HT1080 (cell line): ENCODE data around the gene ARHGEF25. TPM values are rescaled to one million over a fixed set of nuclear protein-coding genes. Genes with fewer than 3 reads are reported as not detected.
A peak's percentile ranks its signal among the peaks of the same experiment; 100 is the strongest.
"Not testable (repeated sequence)": the region's sequence is repeated elsewhere in the genome, so short reads cannot be mapped to it uniquely, and the experiment has no call there.

ENCODE experiments used
- DNase-seq: peaks from one replicate; pipeline ENCODE4 v3.0.0-alpha.2; 2015; ENCODE audit warnings: low read depth
- total RNA-seq: library from RNA; depleted of rRNA; stranded (reverse); fragments of >200 nt; shearing (Covaris generic); gene quantifications from 2 replicates; pipeline ENCODE4 v1.2.3, GENCODE V29; 2014

ARHGEF25 gene
- total RNA-seq, 1 experiment from 2014 or later = 6.0 TPM

- DNase-seq = no peak
These were observed 3.1 kb upstream of the ARHGEF25 start for GRCh38 chr12:57607958-57608663.

DNA sequence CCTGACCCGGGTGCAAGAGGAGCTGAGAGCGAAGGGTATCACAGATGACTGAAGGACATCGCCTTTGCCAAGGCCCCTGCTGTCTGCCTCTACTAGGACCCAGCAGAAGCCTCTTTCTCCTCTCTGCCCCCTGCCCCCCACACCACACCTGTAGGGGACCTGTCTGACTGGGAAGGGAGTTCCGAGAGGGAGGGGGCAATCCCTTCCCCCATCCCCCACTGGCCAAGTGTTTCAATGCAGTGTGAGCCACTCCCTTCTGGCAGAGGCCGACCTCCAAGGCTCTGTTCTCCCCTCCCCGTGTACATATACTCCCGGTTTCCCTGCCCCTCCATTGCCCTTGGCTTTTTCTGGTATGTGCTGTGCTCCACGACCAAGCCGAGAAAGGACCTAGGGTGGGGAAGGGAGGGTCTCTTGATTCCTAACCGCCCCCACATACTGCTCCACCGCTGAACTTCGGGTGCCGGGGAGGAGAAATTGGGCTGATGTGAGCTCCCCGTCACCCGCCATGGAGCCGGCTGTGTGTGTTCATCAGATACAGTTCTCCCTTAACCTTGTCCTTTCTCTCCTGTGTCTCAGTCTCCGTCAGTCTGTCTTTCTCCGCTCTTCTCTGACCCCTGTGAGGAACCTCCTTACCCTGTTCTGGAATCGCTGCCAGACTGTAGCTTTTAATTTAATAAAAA lies 2.0 kb upstream of the ARHGEF25 start:
- no peak for DNase-seq

DNA sequence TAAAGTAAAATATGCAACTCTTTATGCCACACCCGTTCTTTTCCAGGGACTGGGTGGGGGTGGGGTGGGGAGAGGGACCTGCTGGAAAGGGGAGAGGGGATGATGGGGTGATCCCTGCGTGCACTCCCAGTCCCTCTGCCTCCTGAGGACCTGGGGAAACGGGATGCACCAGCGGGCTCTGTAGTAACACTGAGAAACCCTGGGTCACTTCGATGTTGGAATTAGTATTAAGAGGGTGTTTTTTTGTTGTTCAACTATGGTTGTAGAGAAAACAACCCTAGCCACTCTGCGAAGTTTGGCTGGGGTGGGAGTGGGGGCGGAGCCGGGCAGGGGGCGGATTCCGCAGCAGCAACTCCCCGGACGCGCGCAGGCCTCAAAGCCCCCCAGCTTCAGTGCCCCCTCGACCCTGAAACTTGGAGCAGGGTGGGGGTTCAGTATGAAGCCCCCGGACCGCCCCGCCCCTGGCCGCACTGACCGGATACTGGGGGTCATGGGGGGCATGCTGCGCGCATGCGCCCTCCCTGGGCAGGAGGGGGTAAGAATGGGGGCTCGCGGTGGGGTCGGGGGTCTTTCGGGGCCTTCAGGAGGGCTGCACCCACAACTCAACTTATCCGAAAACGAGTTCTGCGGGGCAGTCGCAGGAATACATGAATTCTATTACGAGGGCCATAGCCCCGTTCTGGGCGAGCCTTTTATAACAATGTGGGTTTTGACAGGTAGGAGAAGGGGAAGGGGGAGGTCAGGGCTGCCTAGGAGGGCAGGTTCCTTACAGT lies 1.3 kb upstream of the ARHGEF25 start:
- DNase-seq = no peak

DNA sequence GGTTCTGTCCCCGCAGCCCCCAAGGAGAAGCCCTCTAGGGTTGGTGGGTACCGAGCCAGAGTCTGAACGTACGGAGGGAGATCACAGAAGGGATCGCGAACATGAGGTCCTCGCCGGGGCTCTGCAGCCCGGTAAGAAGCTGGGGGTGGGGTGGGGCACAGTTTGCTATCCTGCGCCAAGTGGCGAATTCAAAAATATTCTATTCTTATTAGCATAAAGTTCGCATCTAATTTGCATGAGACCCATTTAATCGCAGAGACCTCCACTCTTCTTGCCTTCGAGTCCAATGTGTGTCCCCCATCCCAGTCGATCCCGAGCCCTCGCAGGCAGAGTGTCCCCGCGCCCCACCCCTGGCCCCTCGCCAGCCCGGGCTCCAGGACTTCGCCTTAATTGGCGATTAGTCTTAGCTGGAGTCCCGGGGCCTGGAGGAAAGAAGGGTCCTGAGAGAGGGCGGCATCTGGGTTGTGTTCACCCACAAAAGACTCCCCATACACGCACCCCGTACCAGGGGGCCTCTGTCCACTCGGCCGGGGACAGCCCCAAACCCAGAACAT lies 604 bp upstream of the ARHGEF25 start:
- no peak for DNase-seq

DNA sequence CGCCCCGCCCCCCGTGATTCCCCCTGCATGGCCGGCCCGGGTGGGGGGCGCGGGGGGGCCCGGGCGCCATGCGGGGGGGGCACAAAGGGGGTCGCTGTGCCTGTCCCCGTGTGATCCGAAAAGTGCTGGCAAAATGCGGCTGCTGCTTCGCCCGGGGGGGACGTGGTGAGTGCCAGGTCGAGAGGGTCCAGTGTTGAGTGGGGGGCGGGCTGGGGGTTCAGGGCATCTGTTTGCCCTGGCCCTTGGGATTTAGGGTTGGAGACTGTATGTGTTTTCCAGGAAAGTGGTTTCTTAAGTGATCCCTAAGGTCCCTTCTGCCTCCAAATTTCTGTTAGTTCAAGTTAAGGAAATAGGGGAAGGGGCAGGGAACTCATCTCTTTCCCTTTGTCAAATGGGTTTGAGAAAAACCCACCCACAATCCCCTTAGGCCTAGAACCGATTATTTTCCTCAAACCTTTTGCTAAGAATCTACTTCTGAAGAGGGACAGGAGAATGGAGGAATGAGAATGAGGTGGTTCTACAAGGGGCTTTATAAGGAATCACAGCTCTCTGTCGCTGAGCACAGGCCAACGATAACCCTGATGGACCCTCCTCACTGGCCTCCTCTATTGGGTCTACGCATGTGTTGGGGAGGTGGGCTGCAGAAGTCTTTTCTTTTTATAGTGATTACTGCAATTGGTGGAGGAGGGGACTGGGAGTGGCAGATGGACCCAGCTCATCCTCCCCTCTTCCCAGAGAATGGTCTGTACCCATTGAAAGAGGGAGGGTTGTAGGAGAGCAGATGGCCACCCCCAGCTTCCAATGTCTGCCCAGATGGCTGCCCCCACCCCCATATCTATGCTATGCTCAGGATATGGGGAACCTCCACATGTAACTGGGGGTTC lies 834 bp downstream of the ARHGEF25 start:
- no peak for DNase-seq

DNA sequence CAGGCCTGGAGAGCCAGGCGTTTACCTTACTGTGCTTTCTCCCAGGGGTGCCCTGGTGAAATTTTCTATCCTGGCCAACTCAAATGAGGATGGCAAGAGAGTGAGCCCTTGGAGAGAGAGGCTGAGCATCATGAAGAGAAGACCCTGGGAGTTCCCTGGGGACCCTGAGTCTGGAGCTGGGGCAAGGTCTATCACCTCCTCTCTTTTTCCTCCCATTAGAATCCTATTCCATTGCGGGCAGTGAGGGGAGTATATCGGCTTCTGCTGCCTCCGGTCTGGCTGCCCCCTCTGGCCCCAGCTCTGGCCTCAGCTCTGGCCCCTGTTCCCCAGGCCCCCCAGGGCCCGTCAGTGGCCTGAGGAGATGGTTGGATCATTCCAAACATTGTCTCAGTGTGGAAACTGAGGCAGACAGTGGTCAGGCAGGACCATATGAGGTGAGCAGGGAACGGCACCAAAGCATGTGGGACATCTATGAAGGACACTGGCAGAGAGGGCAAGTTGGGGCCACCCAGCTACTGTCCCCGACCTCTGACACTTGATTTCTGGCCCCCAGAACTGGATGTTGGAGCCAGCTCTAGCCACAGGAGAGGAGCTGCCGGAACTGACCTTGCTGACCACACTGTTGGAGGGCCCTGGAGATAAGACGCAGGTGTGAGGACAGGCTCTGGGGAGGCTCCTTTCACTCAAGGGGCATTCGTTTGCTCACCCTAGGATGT lies 1.6 kb downstream of the ARHGEF25 start:
- DNase-seq = no peak

DNA sequence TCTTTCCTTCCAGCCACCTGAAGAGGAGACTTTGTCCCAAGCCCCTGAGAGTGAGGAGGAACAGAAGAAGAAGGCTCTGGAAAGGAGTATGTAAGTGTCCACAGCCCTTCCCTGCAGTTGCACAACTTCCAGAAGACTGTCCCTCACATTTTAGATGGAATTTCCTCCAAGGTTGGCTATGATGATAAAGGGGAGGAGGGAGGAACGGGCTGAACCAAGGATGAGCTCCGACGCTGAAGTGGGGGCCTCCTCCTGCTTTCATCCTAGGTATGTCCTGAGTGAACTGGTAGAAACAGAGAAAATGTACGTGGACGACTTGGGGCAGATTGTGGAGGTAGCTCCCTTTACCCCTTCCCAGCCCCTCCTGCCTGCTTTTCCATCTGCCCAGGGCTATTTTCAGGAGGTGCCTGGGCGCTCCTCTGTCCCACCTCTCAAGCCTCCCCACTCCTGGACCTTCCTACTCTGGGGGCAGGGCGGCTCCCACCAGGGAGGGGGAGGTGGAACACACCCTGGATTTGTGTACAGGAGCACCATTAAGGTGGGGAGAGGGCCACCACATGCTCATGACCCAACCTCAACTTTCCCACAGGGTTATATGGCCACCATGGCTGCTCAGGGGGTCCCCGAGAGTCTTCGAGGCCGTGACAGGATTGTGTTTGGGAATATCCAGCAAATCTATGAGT lies 2.3 kb downstream of the ARHGEF25 start:
- DNase-seq = no peak

DNA sequence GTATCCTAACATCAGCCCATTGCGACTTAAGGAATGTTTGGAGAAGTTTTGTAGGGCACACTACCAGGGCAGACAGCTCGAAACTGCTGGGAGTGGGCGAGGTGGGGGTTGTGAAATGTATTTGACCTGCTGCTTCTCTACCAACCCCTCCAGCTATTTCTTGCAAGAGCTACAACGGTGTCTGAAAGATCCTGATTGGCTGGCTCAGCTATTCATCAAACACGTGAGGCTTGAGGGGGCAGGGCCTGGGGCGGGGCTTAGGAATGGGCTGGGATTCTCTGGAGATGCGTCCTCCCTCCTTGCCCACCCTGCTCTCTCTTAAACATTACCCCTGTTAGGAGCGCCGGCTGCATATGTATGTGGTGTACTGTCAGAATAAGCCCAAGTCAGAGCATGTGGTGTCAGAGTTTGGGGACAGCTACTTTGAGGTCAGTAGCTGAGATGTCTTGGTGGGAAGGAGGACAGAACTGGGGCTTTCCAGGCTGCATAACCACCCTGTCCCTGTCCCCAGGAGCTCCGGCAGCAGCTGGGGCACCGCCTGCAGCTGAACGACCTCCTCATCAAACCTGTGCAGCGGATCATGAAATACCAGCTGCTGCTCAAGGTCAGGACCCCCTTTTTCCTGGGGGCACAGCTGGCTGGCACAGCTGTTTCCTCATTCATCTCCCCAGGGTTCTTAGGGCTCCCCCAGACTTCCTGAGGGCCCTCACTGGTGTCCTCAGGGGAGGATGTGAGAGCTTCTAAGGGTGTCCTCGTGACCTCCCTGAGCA lies 3.1 kb downstream of the ARHGEF25 start:
- DNase-seq = no peak

GRCh38 chr12:57614948-57615500 lies 3.8 kb downstream of the ARHGEF25 start:
- DNase-seq = no peak

GRCh38 chr12:57615637-57616036 lies 4.4 kb downstream of the ARHGEF25 start:
- no peak for DNase-seq

DNA sequence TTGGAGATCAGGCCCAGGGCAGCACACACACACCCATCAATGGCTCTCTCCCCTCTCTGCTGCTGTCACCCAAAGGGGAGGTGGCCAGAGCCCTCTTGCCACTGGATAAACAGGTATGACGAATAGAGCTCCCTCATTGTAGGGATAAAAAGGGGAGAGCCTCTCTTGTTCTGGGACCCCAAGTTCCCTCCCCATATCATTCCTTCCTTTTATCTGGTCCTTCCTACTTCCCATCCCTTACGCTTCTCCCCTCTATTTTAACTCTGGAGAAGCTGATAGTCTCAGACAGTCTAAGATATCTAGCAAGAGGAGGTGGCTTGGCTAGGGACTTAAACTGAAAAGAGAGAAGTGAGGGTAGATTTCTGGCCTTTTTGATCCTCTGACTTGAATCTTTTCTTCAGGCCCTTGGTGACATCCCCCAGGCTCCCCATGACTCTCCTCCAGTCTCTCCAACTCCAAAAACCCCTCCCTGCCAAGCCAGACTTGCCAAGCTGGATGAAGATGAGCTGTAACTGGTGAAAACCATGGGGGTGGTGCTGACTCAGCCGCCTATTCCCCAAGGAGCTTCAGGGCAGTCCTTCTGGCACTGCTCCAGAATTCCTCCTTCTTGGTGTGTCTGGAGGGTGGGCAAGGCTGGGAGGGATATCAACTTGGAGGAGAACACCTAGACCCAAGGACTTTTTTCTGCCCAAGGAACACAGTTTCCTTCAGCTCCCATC lies 5.3 kb downstream of the ARHGEF25 start:
- peak; percentile 38 for DNase-seq

DNA sequence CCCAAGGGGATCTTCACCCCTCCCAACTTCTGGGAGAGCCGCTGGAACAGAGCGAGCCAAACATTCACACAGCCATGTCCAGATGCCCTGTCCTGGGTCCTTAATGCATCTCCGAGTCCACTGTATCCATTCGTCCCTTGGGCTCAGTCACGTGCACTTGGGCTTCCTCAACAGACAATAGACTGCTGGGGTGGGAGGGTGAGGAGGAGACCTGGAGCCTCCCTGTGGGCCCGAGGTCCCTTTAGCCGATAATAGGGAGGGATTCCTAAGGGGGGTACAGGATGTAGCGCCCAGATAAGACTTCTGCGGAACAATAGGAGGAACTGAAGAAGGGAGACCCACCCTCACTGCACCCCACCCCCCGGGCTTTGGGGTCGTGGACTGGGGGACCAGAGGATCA lies 6.7 kb downstream of the ARHGEF25 start:
- DNase-seq = no peak

GRCh38 chr12:57618431-57618830 lies 7.2 kb downstream of the ARHGEF25 start:
- DNase-seq = not testable (repeated sequence)

GRCh38 chr12:57618966-57619433 lies 7.8 kb downstream of the ARHGEF25 start:
- no peak for DNase-seq

- DNase-seq = no peak
These were observed 8.4 kb downstream of the ARHGEF25 start for GRCh38 chr12:57619434-57620244.

DNA sequence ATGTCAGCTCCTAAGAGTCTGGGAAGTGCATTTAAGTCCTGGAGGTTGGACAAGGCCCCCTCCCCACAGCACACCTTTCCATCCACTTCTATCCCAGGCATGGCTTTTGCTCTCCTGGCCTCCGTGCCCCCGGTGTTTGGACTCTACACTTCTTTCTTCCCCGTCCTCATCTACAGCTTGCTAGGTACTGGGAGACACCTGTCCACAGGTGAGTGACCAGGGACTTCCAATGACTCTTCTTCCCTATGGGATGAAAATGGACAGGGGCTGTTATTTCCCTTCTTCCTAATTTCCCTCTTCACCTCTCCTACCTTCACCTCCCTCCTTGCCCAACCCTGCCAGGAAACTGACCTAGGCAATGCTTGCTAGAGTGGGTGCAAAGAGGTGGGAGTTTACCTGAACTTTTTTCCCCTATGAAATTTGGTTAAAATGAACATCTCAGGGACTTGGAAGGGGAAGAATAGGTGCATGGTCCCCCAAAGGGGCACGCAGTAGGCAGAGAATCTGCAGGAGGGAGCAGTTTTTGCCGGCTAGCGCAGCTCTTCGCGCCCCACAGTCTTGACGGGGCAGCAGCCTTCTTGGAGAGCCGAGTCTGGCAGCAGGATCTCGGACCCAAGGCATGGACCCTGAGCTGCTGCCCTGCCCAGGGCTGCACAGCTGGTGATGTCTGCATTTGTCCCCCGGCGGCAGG lies 9.2 kb downstream of the ARHGEF25 start:
- no peak for DNase-seq
